ENCODE results near the gene ATMIN.

ATMIN gene

DNA sequence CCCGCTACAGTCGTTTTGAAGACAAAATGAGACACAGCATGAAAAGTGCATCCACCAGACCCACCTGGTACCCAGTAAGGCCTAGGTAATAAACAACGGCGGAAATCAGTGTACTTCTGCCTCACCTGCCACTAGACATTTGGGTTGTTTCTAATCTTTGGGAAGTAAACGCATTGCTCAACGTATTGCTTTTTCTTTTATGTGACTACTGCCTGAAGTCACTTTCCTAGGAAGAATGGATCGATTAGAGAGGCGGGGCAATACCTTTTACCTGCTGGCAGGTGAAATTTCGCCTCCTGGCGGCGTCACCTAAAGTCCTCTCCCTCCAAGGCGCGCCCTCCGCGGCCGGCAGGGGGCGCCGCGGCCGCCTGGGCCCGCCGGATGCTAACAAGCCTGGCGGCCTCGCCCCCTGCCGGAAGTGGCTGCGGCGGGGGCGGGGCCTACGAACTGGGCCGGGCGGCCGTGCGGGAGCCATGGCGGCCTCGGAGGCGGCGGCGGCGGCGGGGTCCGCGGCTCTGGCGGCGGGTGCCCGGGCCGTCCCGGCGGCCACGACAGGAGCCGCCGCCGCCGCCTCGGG is at the start of gene ATMIN:
ATMIN (plus strand) TSS at position 445 of the 577 bp plus-strand sequence; CDS start at position 474, 29 bp downstream.
- peak; percentile 88 for DNase-seq

DNA sequence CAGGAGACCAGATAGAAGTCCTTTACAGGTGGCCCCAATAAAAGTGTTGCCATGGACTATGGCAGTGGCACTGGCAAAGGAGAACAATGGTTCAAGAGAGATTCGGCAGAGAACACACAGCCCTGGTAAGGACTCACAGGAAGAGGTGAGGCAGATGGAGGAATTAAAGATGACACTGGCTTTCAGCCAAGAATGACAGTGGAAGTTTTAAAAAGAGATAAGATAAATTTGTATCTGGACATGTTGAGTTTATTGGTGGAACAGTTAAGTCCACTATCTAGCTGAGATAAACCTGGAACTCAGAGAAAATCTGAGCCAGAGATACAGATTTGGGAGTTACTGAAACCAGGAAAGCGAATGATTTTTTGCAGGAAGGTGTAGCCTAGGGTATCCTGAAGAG is 49.1 kb upstream of the ATMIN start:
- no peak for DNase-seq

- no peak for DNase-seq
These were observed 46.9 kb upstream of the ATMIN start for GRCh38 chr16:80988756-80989155.

- DNase-seq, result no peak
These were observed 45.8 kb upstream of the ATMIN start for GRCh38 chr16:80989801-80990200.

DNA sequence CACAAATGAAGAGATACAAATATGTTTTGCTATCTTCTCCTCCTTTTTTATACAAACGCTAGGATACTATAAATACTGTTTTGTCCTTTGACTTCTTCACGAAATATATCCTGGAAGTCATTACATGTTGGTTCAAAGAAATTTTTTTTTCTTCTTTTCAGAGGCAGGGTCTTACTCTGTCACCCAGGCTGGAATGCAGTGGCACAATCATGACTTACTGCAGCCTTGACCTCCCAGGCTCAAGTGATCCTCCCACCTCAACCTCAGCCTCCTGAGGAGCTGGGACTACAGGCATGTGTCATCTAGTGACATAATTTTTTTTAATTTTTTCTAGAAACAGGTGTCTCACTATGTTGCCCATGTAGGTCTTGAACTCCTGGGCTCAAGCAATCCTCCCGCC is 45.1 kb upstream of the ATMIN start:
- DNase-seq, result no peak

DNA sequence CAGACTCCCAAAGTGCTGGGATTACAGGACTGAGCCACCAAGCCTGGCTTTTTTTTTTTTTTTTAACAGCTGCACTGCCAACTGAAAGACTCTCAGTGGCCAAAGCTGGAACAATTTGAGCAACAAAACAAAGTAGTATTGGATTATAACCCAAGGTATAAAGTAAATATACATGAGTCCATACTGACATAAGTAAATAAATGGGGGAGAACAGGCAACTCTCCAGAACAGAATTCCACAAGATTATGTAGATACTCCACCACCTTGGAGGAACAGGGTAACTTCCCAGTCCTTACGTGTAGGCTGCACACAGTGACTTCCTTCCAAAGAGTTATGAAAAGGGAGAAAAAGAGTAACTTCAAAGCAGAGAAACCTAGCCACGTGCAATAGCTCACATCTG is 44.7 kb upstream of the ATMIN start:
- no peak for DNase-seq

- DNase-seq, result no peak
These were observed 43.7 kb upstream of the ATMIN start for GRCh38 chr16:80991792-80992430.

- no peak for DNase-seq
These were observed 42.9 kb upstream of the ATMIN start for GRCh38 chr16:80992676-80993293.

DNA sequence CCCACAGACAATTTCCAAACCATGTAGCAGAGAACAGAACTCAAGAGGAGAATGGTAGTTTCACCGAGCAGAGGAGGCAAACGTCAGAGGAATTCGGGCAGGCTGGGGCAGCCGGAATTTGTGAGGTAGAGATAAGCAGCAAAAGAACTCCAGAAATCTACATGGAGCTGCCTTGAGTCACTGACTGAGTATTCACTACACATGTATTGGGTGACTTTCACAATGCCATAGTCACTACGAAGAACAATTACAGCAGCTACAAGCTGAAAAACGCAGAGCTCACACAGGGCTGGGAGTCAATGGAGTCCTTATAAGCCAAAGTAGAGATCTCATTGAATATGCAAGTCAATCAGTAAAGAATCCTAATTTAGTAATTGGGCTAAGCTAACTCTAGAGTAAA is 42.3 kb upstream of the ATMIN start:
- no peak for DNase-seq

DNA sequence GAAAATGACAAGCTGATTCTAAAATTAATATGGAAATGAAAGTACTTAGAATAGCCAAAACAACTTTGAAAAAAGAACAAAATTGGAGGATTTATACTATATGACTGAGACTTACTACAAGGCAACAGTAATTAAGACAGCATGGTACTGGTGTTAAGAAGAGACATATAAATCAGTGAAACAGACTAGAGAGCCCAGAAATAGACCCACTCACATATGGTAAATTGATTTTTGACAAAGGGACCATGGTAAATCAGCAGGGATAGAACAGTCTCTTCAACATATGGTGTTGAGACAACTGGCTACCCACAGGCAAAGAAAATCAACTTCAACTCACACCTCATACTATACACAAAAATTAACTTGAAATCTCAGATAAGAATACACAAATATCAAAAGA is 41.8 kb upstream of the ATMIN start:
- no peak for DNase-seq

DNA sequence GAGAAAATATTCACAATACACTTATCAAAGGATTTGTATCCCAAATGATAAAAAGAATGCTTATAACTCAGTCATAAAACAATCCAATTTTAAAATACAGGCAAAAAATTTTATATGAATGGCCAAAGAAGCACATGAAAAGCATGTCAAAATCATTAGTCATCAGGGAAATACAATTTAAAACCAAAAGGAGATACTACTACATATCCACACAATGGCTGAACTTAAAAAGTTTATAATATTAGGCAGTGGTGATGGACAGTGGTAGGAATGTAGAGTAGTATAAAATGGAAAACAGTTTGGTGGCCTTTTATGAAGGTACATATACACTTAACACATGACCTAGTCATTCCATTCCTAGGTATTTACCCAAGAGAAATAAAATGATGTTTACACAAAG is 41.2 kb upstream of the ATMIN start:
- no peak for DNase-seq

- no peak for DNase-seq
These were observed 38.9 kb upstream of the ATMIN start for GRCh38 chr16:80996688-80997138.

DNA sequence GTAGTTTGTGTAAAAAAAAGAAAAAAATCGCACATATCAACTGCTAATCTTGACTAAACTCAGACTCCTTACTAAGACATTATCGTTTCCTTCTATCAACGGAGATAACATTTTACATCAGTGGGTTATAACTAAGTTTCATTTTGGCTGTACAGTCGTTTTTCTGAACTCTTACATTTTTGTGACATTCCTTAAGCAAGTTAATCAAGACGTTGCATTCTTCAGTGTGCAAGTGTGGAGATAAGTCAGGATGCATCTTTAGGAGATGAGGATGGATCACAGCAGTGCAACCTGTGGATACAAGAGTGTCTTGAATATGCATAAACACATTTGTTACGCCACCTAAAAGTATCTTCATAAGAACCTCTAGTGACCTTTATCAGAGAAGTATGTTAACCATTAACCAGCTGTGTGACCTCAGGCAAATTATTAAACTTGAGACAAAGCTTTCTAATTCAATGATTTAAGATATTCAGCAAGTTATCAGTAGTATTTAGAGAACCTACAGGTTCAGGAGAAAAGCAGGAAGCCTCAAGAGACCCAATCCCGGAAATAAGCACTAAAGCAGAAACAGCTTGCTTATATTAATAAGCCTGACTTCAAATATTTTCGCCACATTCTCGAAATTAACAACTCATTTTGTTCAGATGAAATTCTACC is 38.4 kb upstream of the ATMIN start:
- DNase-seq, result no peak

DNA sequence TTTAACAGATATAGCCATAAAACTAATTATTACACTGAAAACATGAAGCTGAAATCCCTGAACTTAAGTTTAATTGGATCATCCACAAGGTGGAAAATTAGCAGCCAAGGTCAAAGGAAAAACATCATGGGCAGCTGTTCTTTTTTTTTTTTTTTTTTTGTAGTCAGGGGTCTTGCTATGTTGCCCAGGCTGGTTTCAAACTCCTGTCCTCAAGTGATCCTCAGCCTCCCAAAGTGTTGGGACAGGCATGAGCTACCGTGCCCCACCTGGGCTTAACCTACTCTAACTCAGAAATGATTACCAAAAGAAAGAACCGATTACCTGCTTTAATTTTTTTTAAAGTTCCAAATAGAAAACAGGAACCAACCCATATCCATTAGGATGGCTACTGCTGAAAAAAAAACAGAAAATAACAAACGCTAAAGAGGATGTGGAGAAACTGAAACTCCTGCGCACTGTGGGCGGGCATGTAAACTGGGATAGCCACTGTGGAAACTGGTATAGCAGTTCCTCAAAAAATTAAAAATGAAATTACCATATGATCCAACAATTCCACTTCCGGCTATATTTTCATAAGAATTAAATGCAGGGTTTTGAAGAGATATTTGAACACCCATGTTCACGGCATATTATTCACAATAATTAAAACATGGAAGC is 37.5 kb upstream of the ATMIN start:
- no peak for DNase-seq

DNA sequence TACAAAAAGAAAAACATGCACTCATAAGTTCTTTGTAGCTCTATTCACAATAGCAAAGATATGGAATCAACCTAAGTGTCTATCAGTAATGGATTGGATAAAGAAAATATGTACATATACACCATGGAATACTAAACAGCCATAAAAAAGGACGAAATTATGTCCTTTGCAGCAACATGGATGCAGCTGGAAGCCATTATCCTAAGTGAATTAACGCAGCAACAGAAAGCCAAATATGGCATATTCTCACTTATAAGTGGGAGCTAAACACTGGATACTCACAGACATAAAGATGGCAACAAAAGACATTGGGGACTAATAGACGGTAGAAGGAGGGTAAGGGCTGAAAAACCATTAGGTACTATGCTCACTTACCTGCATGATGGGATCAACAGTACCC is 34.8 kb upstream of the ATMIN start:
- DNase-seq, result no peak

DNA sequence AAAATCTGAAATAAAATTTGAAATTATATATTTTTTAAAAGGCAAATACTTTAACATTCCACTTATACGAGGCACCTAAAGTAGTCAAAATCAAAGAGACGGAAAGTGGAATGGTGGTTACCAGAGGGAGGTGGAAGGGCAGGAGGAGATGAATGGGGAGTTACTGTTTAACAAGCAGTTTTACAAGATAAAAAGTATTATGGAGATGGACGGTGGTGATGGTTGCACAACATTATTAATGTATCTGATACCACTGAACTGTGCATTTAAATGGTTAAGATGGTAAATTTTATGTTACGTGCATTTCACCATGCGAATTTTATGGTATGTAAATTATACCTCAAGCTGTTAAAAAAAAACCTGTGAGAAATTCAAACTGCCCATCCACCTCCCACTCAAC is 34.3 kb upstream of the ATMIN start:
- no peak for DNase-seq

DNA sequence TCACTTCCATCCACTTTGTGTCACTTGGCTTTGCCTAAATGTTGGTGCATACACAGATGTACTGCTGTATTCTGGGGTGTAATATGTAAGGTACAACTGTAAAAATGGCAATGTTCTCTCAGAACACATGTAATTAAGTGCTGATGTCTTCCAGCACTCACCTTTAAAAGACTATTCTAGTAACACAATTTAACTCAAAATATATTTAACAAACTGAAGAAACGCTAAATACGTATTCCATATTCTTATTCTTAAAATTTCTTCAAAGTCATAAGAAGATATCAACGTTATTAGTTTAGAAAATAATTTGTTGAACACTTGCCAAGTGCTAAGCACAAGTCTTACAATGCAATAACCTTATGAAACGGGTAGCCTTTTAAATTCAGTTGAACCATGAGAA is 32.6 kb upstream of the ATMIN start:
- DNase-seq, result no peak

DNA sequence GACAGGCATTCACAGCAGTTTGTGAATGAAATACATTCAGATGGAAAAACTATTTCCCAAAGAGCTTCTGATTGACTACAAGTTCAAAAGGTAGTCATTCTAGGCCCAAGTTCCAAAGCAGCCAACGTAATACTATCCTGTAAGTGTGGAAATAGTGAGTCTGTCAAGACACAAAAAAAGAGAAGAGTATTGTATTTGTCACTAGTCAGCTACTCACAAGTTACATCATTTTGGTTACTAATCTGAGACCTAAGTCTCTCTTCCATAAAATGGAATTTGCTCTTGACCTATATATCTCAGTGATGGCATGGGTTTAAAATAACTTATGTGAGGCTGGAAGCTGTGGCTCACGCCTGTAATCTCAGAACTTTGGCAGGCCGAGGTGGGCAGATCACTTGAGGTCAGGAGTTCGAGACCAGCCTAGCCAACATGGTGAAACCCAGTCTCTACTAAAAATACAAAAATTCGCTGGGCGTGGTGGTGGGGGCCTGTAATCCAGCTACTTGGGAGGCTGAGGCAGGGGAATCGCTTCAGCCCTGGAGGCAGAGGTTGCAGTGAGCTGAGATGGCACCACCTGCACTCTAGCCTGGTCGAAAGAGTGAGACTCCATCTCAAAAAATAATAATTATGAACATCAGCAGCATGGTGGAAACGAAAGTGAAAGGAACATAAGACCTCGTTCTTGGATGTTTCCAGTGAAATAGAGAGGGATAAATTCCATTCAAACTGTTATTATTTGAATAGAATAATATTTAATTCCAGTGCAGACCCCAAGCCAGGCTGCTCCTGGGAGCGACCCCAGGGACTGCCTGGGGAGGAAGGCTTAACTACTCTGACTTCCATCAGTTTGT is 31.8 kb upstream of the ATMIN start:
- DNase-seq, result no peak

- no peak for DNase-seq
These were observed 30.8 kb upstream of the ATMIN start for GRCh38 chr16:81004646-81005353.

DNA sequence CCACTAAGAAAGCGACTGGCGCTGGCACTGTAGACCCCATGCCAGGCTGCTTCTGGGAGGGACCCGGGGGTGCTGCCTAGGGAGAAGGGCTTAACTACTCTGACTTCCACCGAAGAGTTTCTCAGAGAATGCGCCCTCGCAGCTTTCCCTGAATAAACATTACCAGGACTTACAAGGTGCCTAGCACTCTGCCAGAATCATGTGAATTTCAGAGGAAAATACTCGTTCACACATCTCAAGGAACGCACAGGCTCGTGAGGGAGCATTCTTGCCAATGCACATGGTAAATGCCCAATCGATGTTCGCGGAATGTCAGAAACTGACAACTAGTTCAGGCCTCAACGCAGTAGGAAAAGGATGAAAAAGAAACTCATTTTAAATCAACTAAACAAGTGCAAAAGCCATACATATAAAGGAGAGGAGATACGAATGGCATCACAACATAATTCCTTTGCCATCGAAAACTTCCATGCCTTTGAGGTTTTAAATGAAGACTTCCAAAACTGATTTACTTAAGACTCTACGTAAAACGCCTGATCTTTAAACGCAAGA is 30.0 kb upstream of the ATMIN start:
- DNase-seq, result no peak

- peak; percentile 70 for DNase-seq
These were observed 29.3 kb upstream of the ATMIN start for GRCh38 chr16:81006211-81006812.
